ENCODE data around the gene CDH4. TPM values are rescaled to one million over a fixed set of nuclear protein-coding genes. Genes with fewer than 3 reads are reported as not detected.

Gene CDH4
- total RNA-seq, 1 experiment from 2014 or later, result not detected

DNA sequence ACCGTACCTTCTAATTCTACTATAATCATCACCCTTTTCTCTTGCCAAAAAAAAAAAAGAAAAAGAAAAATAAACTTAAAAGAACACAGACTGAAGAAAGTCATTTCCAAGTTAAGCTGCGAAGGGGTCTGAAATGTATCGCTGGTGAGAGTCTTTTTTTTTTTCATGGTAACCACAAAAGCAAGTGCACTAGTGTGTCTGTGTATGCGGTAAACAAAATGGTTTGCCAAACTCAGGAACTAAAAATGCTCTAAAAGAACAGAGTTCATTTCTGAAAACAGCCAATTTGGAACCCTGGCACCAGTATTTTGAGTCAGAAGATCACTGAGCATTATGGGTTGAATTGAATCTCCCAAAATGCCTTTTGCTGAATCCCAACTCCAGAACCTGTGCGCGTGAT, 46.6 kb downstream of the CDH4 start:
- Mint-ChIP-seq H3K27me3 (ENCODE audit: insufficient read depth, unreplicated experiment) (peaks cover 12% of the 10 kb centered on the region), H3K4me3 (ENCODE audit: unreplicated experiment) (no peak overlapping the region), H3K9me3 (ENCODE audit: unreplicated experiment) (no peaks in the 10 kb centered on the region), H3K4me1 (ENCODE audit: low read depth, unreplicated experiment) (no peaks in the 10 kb centered on the region), H3K36me3 (ENCODE audit: insufficient read depth, unreplicated experiment) (peaks cover 2% of the 10 kb centered on the region), H3K27ac (ENCODE audit: unreplicated experiment) (no peak overlapping the region)
- DNase-seq, result no peak
- intact Hi-C loops (cut with micrococcal nuclease; ENCODE audit: unreplicated experiment), result no loop called here
- BruUV-seq (replicated peaks), result no TSS peak
- 0 out of 2 replicates have a peak, but pooled peaks cover 12% of the 10 kb centered on the region for H3K9me3 ChIP-seq
- no peaks in the 10 kb centered on the region for H3K27me3 ChIP-seq (replicated peaks; ENCODE audit: control insufficient read depth, insufficient read depth, low read length)
- ChIA-PET CTCF (no interaction called here), POLR2A (no interaction called here)
- no peak for TF ChIP-seq CTCF (IDR thresholded peaks at IDR 0.05; ENCODE audit: insufficient read depth in 1 of 2, low read depth in 1 of 2, low read length in 1 of 2, severe bottlenecking in 1 of 2, unreplicated experiment in 1 of 2)
- no peaks in the 10 kb centered on the region for H3K4me1 ChIP-seq
- H3K36me3 ChIP-seq (ENCODE audit: control insufficient read depth, insufficient read depth, low read length), result no peaks in the 10 kb centered on the region
- H3K4me3 ChIP-seq (ENCODE audit: low read depth, low read length), result no peak overlapping the region

DNA sequence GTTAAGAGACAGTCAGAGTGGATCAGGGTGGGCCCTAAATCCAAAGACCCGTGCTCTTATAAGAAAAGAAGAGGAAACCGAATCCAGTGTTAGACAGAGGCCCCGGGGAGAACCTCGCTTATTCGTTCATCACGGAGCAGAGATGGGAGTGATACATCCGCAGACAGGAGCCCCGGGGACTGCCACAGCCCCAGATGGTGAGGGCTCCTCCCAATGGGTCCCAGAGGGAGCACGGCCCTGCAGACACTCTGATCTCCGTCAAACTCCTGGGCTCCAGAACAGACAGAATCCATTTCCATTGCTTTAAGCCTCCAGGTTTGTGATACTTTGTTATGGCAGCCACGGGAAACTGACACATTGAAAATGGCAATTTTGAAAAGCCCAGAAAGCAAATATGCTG, 47.0 kb downstream of the CDH4 start:
- no peaks in the 10 kb centered on the region for H3K9me3 Mint-ChIP-seq (ENCODE audit: unreplicated experiment)
- Histone ChIP-seq H3K27me3 (replicated peaks; ENCODE audit: control insufficient read depth, insufficient read depth, low read length) (no peaks in the 10 kb centered on the region), H3K4me1 (no peaks in the 10 kb centered on the region), H3K9me3 (0 out of 2 replicates have a peak, but pooled peaks cover 11% of the 10 kb centered on the region), H3K36me3 (ENCODE audit: control insufficient read depth, insufficient read depth, low read length) (no peaks in the 10 kb centered on the region), H3K4me3 (ENCODE audit: low read depth, low read length) (no peak overlapping the region)
- H3K36me3 Mint-ChIP-seq (ENCODE audit: insufficient read depth, unreplicated experiment), result no peaks in the 10 kb centered on the region
- no peak overlapping the region for H3K4me3 Mint-ChIP-seq (ENCODE audit: unreplicated experiment)
- CTCF ChIA-PET, result no interaction called here
- intact Hi-C loops (cut with micrococcal nuclease; ENCODE audit: unreplicated experiment), result no loop called here
- no TSS peak for BruUV-seq (replicated peaks)
- DNase-seq, result no peak
- no peak for TF ChIP-seq CTCF (IDR thresholded peaks at IDR 0.05; ENCODE audit: insufficient read depth in 1 of 2, low read depth in 1 of 2, low read length in 1 of 2, severe bottlenecking in 1 of 2, unreplicated experiment in 1 of 2)
- H3K27ac Mint-ChIP-seq (ENCODE audit: unreplicated experiment), result no peak overlapping the region
- H3K27me3 Mint-ChIP-seq (ENCODE audit: insufficient read depth, unreplicated experiment), result peaks cover 12% of the 10 kb centered on the region
- no peaks in the 10 kb centered on the region for H3K4me1 Mint-ChIP-seq (ENCODE audit: low read depth, unreplicated experiment)
- POLR2A ChIA-PET, result no interaction called here

DNA sequence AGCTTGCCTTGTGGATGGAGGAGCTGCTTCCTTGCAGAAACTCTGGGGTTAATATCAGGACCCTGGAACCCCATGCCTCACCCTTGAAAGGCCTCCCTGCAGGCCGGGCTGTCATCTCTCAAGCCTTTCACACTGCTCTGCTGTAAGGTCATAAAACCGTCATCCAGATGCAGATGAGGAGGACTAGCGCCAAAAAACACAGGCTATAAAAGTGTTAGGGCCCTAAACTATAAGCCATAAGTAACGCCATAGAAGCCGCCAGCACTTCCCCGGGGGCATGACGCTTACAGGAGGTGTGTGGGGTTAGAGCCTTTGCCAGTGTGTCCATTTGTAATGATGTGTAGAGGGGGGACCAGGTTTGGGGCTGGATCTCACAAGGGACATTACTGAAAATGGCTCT, 47.6 kb downstream of the CDH4 start:
- Mint-ChIP-seq H3K27me3 (ENCODE audit: insufficient read depth, unreplicated experiment) (peaks cover 12% of the 10 kb centered on the region), H3K4me3 (ENCODE audit: unreplicated experiment) (no peak overlapping the region), H3K36me3 (ENCODE audit: insufficient read depth, unreplicated experiment) (no peaks in the 10 kb centered on the region), H3K27ac (ENCODE audit: unreplicated experiment) (no peak overlapping the region), H3K9me3 (ENCODE audit: unreplicated experiment) (no peaks in the 10 kb centered on the region), H3K4me1 (ENCODE audit: low read depth, unreplicated experiment) (no peaks in the 10 kb centered on the region)
- ChIA-PET POLR2A (no interaction called here), CTCF (no interaction called here)
- no peaks in the 10 kb centered on the region for H3K4me1 ChIP-seq
- DNase-seq, result no peak
- TF ChIP-seq CTCF (IDR thresholded peaks at IDR 0.05; ENCODE audit: insufficient read depth in 1 of 2, low read depth in 1 of 2, low read length in 1 of 2, severe bottlenecking in 1 of 2, unreplicated experiment in 1 of 2), result no peak
- H3K27me3 ChIP-seq (replicated peaks; ENCODE audit: control insufficient read depth, insufficient read depth, low read length), result no peaks in the 10 kb centered on the region
- BruUV-seq (replicated peaks), result no TSS peak
- intact Hi-C loops (cut with micrococcal nuclease; ENCODE audit: unreplicated experiment), result no loop called here
- no peaks in the 10 kb centered on the region for H3K36me3 ChIP-seq (ENCODE audit: control insufficient read depth, insufficient read depth, low read length)
- no peak overlapping the region for H3K4me3 ChIP-seq (ENCODE audit: low read depth, low read length)
- H3K9me3 ChIP-seq, result 0 out of 2 replicates have a peak, but pooled peaks cover 7% of the 10 kb centered on the region
